ENCODE measurements around the gene RASAL2. TPM values are rescaled to one million over a fixed set of nuclear protein-coding genes. Genes with fewer than 3 reads are reported as not detected.

The RASAL2 gene
- total and polyA plus RNA-seq, 2 experiments from 2014 or later, result 16.0 to 42.2 TPM

DNA sequence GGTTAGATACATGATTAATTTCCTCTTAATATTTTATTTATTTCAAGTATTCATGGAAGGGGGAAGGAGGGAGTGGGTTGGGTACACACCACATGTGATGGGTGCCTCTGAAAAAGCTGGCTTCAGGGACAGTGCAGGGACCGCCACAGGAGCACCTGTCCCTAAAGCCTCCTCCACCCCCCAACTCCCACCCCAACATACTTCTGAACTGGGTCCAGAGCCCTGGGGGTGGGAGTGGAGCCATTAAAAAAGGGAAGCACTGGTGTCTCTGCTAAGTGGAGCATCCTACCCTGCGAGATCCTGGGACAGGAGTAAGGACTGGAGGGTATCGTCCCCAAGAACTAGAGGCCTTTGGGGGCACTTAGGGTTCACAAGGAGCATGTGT, 408.4 kb downstream of the RASAL2 start:
- peaks cover 17% of the 10 kb centered on the region for H3K4me1 Mint-ChIP-seq
- no peaks in the 10 kb centered on the region for H3K36me3 Mint-ChIP-seq (ENCODE audit: low read depth)
- Histone ChIP-seq H3K27ac (ENCODE audit: low read depth) (no peak overlapping the region), H3K4me3 (no peak overlapping the region), H3K27me3 (ENCODE audit: insufficient read depth) (no peaks in the 10 kb centered on the region), H2AFZ (no peak overlapping the region), H3K4me2 (no peak overlapping the region), H3K9me2 (ENCODE audit: insufficient read depth) (no peaks in the 10 kb centered on the region; the same call in 1 of the 2 replicates), H3K79me2 (replicated peaks; ENCODE audit: insufficient read depth) (no peaks in the 10 kb centered on the region), H3K36me3 (ENCODE audit: insufficient read depth) (no peaks in the 10 kb centered on the region), H3K4me1 (ENCODE audit: insufficient read depth) (no peaks in the 10 kb centered on the region; the same call in 1 of the 2 replicates), H3F3A (replicated peaks; ENCODE audit: low read depth) (no peaks in the 10 kb centered on the region; the same call in 1 of the 2 replicates), H4K20me1 (replicated peaks; ENCODE audit: insufficient read depth) (no peaks in the 10 kb centered on the region)
- ATAC-seq (no peak), DNase-seq (ENCODE audit: low spot score) (no peak)
- H3K9me3 Mint-ChIP-seq, result no peaks in the 10 kb centered on the region
- H3K27ac Mint-ChIP-seq, result no peak overlapping the region
- no peak for TF ChIP-seq EZH2phosphoT487 (IDR thresholded peaks at IDR 0.05; ENCODE audit: unreplicated experiment)
- TF ChIP-seq, protein P1, sequence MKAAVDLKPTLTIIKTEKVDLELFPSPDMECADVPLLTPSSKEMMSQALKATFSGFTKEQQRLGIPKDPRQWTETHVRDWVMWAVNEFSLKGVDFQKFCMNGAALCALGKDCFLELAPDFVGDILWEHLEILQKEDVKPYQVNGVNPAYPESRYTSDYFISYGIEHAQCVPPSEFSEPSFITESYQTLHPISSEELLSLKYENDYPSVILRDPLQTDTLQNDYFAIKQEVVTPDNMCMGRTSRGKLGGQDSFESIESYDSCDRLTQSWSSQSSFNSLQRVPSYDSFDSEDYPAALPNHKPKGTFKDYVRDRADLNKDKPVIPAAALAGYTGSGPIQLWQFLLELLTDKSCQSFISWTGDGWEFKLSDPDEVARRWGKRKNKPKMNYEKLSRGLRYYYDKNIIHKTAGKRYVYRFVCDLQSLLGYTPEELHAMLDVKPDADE (IDR thresholded peaks at IDR 0.05), result no peak
- no peak for TF ChIP-seq JUNB (IDR thresholded peaks at IDR 0.05; ENCODE audit: unreplicated experiment)
- no peak for TF ChIP-seq EZH2 (IDR thresholded peaks at IDR 0.05; ENCODE audit: low read depth, unreplicated experiment)
- no peak for TF ChIP-seq STAT1 (IDR thresholded peaks at IDR 0.05; ENCODE audit: unreplicated experiment)
- TF ChIP-seq, protein P2, sequence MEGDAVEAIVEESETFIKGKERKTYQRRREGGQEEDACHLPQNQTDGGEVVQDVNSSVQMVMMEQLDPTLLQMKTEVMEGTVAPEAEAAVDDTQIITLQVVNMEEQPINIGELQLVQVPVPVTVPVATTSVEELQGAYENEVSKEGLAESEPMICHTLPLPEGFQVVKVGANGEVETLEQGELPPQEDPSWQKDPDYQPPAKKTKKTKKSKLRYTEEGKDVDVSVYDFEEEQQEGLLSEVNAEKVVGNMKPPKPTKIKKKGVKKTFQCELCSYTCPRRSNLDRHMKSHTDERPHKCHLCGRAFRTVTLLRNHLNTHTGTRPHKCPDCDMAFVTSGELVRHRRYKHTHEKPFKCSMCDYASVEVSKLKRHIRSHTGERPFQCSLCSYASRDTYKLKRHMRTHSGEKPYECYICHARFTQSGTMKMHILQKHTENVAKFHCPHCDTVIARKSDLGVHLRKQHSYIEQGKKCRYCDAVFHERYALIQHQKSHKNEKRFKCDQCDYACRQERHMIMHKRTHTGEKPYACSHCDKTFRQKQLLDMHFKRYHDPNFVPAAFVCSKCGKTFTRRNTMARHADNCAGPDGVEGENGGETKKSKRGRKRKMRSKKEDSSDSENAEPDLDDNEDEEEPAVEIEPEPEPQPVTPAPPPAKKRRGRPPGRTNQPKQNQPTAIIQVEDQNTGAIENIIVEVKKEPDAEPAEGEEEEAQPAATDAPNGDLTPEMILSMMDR (conservative IDR thresholded peaks at IDR 0.05; ENCODE audit: low read depth in 2 of 2), result no peak
- TF ChIP-seq POLR2AphosphoS5 (IDR thresholded peaks at IDR 0.05; ENCODE audit: low read depth), result no peak
- TF ChIP-seq CREB1 (CRISPR knock-in tag; IDR thresholded peaks at IDR 0.05; ENCODE audit: low read depth), result no peak
- TF ChIP-seq, protein P3, sequence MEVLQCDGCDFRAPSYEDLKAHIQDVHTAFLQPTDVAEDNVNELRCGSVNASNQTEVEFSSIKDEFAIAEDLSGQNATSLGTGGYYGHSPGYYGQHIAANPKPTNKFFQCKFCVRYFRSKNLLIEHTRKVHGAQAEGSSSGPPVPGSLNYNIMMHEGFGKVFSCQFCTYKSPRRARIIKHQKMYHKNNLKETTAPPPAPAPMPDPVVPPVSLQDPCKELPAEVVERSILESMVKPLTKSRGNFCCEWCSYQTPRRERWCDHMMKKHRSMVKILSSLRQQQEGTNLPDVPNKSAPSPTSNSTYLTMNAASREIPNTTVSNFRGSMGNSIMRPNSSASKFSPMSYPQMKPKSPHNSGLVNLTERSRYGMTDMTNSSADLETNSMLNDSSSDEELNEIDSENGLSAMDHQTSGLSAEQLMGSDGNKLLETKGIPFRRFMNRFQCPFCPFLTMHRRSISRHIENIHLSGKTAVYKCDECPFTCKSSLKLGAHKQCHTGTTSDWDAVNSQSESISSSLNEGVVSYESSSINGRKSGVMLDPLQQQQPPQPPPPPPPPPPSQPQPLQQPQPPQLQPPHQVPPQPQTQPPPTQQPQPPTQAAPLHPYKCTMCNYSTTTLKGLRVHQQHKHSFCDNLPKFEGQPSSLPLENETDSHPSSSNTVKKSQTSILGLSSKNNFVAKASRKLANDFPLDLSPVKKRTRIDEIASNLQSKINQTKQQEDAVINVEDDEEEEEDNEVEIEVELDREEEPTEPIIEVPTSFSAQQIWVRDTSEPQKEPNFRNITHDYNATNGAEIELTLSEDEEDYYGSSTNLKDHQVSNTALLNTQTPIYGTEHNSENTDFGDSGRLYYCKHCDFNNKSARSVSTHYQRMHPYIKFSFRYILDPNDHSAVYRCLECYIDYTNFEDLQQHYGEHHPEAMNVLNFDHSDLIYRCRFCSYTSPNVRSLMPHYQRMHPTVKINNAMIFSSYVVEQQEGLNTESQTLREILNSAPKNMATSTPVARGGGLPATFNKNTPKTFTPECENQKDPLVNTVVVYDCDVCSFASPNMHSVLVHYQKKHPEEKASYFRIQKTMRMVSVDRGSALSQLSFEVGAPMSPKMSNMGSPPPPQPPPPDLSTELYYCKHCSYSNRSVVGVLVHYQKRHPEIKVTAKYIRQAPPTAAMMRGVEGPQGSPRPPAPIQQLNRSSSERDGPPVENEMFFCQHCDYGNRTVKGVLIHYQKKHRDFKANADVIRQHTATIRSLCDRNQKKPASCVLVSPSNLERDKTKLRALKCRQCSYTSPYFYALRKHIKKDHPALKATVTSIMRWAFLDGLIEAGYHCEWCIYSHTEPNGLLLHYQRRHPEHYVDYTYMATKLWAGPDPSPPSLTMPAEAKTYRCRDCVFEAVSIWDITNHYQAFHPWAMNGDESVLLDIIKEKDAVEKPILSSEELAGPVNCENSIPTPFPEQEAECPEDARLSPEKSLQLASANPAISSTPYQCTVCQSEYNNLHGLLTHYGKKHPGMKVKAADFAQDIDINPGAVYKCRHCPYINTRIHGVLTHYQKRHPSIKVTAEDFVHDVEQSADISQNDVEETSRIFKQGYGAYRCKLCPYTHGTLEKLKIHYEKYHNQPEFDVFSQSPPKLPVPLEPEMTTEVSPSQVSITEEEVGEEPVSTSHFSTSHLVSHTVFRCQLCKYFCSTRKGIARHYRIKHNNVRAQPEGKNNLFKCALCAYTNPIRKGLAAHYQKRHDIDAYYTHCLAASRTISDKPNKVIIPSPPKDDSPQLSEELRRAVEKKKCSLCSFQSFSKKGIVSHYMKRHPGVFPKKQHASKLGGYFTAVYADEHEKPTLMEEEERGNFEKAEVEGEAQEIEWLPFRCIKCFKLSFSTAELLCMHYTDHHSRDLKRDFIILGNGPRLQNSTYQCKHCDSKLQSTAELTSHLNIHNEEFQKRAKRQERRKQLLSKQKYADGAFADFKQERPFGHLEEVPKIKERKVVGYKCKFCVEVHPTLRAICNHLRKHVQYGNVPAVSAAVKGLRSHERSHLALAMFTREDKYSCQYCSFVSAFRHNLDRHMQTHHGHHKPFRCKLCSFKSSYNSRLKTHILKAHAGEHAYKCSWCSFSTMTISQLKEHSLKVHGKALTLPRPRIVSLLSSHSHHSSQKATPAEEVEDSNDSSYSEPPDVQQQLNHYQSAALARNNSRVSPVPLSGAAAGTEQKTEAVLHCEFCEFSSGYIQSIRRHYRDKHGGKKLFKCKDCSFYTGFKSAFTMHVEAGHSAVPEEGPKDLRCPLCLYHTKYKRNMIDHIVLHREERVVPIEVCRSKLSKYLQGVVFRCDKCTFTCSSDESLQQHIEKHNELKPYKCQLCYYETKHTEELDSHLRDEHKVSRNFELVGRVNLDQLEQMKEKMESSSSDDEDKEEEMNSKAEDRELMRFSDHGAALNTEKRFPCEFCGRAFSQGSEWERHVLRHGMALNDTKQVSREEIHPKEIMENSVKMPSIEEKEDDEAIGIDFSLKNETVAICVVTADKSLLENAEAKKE (CRISPR knock-in tag; IDR thresholded peaks at IDR 0.05), result no peak
- no peak for TF ChIP-seq NANOG (IDR thresholded peaks at IDR 0.05; ENCODE audit: borderline replicate concordance)
- no peak for TF ChIP-seq ZNF114 (CRISPR knock-in tag; IDR thresholded peaks at IDR 0.05)
- TF ChIP-seq, protein P4, sequence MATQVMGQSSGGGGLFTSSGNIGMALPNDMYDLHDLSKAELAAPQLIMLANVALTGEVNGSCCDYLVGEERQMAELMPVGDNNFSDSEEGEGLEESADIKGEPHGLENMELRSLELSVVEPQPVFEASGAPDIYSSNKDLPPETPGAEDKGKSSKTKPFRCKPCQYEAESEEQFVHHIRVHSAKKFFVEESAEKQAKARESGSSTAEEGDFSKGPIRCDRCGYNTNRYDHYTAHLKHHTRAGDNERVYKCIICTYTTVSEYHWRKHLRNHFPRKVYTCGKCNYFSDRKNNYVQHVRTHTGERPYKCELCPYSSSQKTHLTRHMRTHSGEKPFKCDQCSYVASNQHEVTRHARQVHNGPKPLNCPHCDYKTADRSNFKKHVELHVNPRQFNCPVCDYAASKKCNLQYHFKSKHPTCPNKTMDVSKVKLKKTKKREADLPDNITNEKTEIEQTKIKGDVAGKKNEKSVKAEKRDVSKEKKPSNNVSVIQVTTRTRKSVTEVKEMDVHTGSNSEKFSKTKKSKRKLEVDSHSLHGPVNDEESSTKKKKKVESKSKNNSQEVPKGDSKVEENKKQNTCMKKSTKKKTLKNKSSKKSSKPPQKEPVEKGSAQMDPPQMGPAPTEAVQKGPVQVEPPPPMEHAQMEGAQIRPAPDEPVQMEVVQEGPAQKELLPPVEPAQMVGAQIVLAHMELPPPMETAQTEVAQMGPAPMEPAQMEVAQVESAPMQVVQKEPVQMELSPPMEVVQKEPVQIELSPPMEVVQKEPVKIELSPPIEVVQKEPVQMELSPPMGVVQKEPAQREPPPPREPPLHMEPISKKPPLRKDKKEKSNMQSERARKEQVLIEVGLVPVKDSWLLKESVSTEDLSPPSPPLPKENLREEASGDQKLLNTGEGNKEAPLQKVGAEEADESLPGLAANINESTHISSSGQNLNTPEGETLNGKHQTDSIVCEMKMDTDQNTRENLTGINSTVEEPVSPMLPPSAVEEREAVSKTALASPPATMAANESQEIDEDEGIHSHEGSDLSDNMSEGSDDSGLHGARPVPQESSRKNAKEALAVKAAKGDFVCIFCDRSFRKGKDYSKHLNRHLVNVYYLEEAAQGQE (IDR thresholded peaks at IDR 0.05; ENCODE audit: unreplicated experiment), result no peak
- TF ChIP-seq ZNF331 (CRISPR knock-in tag; IDR thresholded peaks at IDR 0.05; ENCODE audit: low read depth), result no peak
- peaks cover 2% of the 10 kb centered on the region for H3K27me3 Mint-ChIP-seq (ENCODE audit: insufficient read depth, low read depth, poor library complexity)
- no peak overlapping the region for H3K4me3 Mint-ChIP-seq

Data from GM23338 (cell line).